DOHH2 (cell line): ENCODE data around the gene CDH2.

Source experiments
- H3F3A ChIP-seq: fragments of 200-600 bp; sonication (generic), shearing (Covaris generic); 2 replicates; pipeline ENCODE4 v1.6.0; 2016; ENCODE audit warnings: antibody characterized with exemption, mild to moderate bottlenecking; ENCODE audit not compliant: control insufficient read depth, insufficient read depth
- H3K27ac ChIP-seq: fragments of 200-600 bp; sonication (generic); 2 replicates; pipeline ENCODE4 v1.5.1; 2014; ENCODE audit warnings: low read depth, mild to moderate bottlenecking, low read length, moderate library complexity
- H3K27me3 ChIP-seq: fragments of 200-600 bp; sonication (generic); 2 replicates; pipeline ENCODE4 v1.6.1; 2014; ENCODE audit warnings: mild to moderate bottlenecking, low read length, mixed read lengths; ENCODE audit not compliant: control insufficient read depth
- H3K36me3 ChIP-seq: fragments of 200-600 bp; sonication (generic); 2 replicates; pipeline ENCODE4 v1.6.1; 2014; ENCODE audit warnings: mild to moderate bottlenecking, low read length, moderate library complexity, mixed read lengths; ENCODE audit not compliant: control insufficient read depth
- H3K4me1 ChIP-seq: fragments of 200-600 bp; sonication (generic); 2 replicates; pipeline ENCODE4 v1.6.1; 2014; ENCODE audit warnings: mild to moderate bottlenecking, low read length, mixed read lengths; ENCODE audit not compliant: control insufficient read depth
- H3K4me2 ChIP-seq: fragments of 200-600 bp; sonication (generic); 2 replicates; pipeline ENCODE4 v1.6.0; 2014; ENCODE audit warnings: mild to moderate bottlenecking, low read length, moderate library complexity
- H3K4me3 ChIP-seq: fragments of 200-600 bp; sonication (generic); 2 replicates; pipeline ENCODE4 v1.5.1; 2014; ENCODE audit warnings: mild to moderate bottlenecking, low read length, mixed read lengths
- H3K79me2 ChIP-seq: fragments of 200-600 bp; sonication (generic); 2 replicates; pipeline ENCODE4 v1.6.1; 2014; ENCODE audit warnings: mild to moderate bottlenecking, low read length, mixed read lengths; ENCODE audit not compliant: control insufficient read depth
- H3K9me2 ChIP-seq: fragments of 200-600 bp; sonication (generic); replicated peaks from 2 replicates; pipeline ENCODE4 v1.6.1; 2014; ENCODE audit warnings: mild to moderate bottlenecking, low read length, mixed read lengths; ENCODE audit not compliant: control insufficient read depth
- H3K9me3 ChIP-seq: fragments of 200-600 bp; sonication (generic); 2 replicates; pipeline ENCODE4 v1.6.1; 2014; ENCODE audit warnings: antibody characterized with exemption, low read length, mixed read lengths; ENCODE audit not compliant: control insufficient read depth, insufficient read depth
- H4K20me1 ChIP-seq: fragments of 200-600 bp; sonication (generic); 2 replicates; pipeline ENCODE4 v1.6.0; 2014; ENCODE audit warnings: low read depth, mild to moderate bottlenecking, antibody characterized with exemption, low read length, moderate library complexity; ENCODE audit not compliant: control insufficient read depth, insufficient read depth
- CTCF ChIP-seq: fragments of 200-600 bp; sonication (generic); IDR thresholded peaks from one replicate; pipeline ENCODE4 v1.5.1; 2014; ENCODE audit warnings: antibody characterized with exemption, mild to moderate bottlenecking, low read depth, low read length; ENCODE audit not compliant: poor library complexity, severe bottlenecking
- EZH2phosphoT487 ChIP-seq: fragments of 200-600 bp; sonication (generic); IDR thresholded peaks from 2 replicates; pipeline ENCODE4 v1.6.1; 2017; ENCODE audit warnings: borderline replicate concordance, mild to moderate bottlenecking, antibody characterized with exemption, low read length, moderate library complexity, mixed read lengths

The CDH2 gene

GRCh38 chr18:28126768-28127167 lies 50.2 kb downstream of the CDH2 start:
- no peaks in the 10 kb centered on the region for H3K79me2 ChIP-seq
- H3K9me2 ChIP-seq: no peaks in the 10 kb centered on the region
- no peaks in the 10 kb centered on the region; the same call in 1 of the 2 replicates for H3K9me3 ChIP-seq
- H3K27ac ChIP-seq: no peak overlapping the region
- no peaks in the 10 kb centered on the region for H3F3A ChIP-seq
- H3K27me3 ChIP-seq: no peaks in the 10 kb centered on the region
- H3K36me3 ChIP-seq: no peaks in the 10 kb centered on the region
- no peak for TF ChIP-seq CTCF
- TF ChIP-seq EZH2phosphoT487: no peak
- no peak overlapping the region for H3K4me2 ChIP-seq
- no peaks in the 10 kb centered on the region for H3K4me1 ChIP-seq
- H3K4me3 ChIP-seq: no peak overlapping the region
- H4K20me1 ChIP-seq: no peaks in the 10 kb centered on the region

GRCh38 chr18:28125051-28125450 lies 51.9 kb downstream of the CDH2 start:
- Histone ChIP-seq H3K9me3 (no peaks in the 10 kb centered on the region; the same call in 1 of the 2 replicates), H4K20me1 (no peaks in the 10 kb centered on the region), H3K4me1 (no peaks in the 10 kb centered on the region), H3K36me3 (no peaks in the 10 kb centered on the region), H3F3A (no peaks in the 10 kb centered on the region), H3K79me2 (no peaks in the 10 kb centered on the region), H3K4me3 (no peak overlapping the region), H3K4me2 (no peak overlapping the region), H3K27me3 (no peaks in the 10 kb centered on the region), H3K27ac (no peak overlapping the region), H3K9me2 (no peaks in the 10 kb centered on the region)
- TF ChIP-seq CTCF (no peak), EZH2phosphoT487 (no peak)

GRCh38 chr18:28124131-28125029 lies 52.5 kb downstream of the CDH2 start:
- no peaks in the 10 kb centered on the region for H3K27me3 ChIP-seq
- H3K79me2 ChIP-seq: no peaks in the 10 kb centered on the region
- H4K20me1 ChIP-seq: no peaks in the 10 kb centered on the region
- H3F3A ChIP-seq: no peaks in the 10 kb centered on the region
- no peak for TF ChIP-seq EZH2phosphoT487
- no peak for TF ChIP-seq CTCF
- no peaks in the 10 kb centered on the region for H3K9me3 ChIP-seq
- no peak overlapping the region for H3K27ac ChIP-seq
- no peak overlapping the region for H3K4me2 ChIP-seq
- H3K4me3 ChIP-seq: no peak overlapping the region
- no peaks in the 10 kb centered on the region for H3K9me2 ChIP-seq
- no peaks in the 10 kb centered on the region for H3K36me3 ChIP-seq
- H3K4me1 ChIP-seq: no peaks in the 10 kb centered on the region
